Measurements from ENCODE around the gene PLCXD3.

The PLCXD3 gene

GRCh38 chr5:41542183-41542582 is 31.8 kb upstream of the PLCXD3 start:
- Histone ChIP-seq H4K20me1 (ENCODE audit: insufficient read depth) (no peaks in the 10 kb centered on the region), H3K79me2 (ENCODE audit: insufficient read depth, low read depth) (no peaks in the 10 kb centered on the region), H3K4me2 (no peak overlapping the region), H3K4me3 (IDR thresholded peaks at IDR 0.05; ENCODE audit: insufficient read depth, low read depth, low read length) (no peak overlapping the region), H3K4me1 (ENCODE audit: low read depth, poor library complexity, severe bottlenecking) (no peaks in the 10 kb centered on the region), H3K36me3 (ENCODE audit: insufficient read depth) (no peaks in the 10 kb centered on the region), H3K27me3 (ENCODE audit: insufficient read depth, low read depth) (no peaks in the 10 kb centered on the region), H3K27ac (no peak overlapping the region), H2AFZ (ENCODE audit: low read depth) (no peak overlapping the region), H3K9ac (no peak overlapping the region)
- no peak for TF ChIP-seq CTCF (conservative IDR thresholded peaks at IDR 0.05; ENCODE audit: low read depth, low read length)

DNA sequence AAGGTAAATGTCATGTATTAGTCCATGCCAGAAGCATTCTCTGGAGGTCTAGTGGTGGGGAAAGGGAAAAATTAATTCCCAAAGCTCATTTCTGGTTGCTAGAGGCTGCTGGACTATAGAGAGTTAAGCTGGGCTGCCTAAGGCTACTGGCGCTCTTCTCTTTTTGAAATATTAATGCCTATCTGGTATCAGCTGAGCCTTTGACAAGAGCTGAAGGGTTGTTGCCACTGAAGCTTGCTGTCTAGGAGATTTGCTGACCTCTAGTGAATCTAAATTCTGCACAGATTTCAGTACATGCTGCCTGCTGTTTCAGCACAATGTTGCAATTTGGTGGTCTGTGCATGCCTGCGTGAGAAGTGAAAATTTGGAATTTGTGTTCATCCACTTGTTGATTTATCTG is 29.1 kb upstream of the PLCXD3 start:
- no peak for TF ChIP-seq CTCF (conservative IDR thresholded peaks at IDR 0.05; ENCODE audit: low read depth, low read length)

GRCh38 chr5:41537581-41537980 is 27.2 kb upstream of the PLCXD3 start:
- no peak for TF ChIP-seq CTCF (conservative IDR thresholded peaks at IDR 0.05; ENCODE audit: low read depth, low read length)
- no peak overlapping the region for H3K9ac ChIP-seq
- no peaks in the 10 kb centered on the region for H4K20me1 ChIP-seq (ENCODE audit: insufficient read depth)
- H3K27me3 ChIP-seq (ENCODE audit: insufficient read depth, low read depth): no peaks in the 10 kb centered on the region
- H3K4me1 ChIP-seq (ENCODE audit: low read depth, poor library complexity, severe bottlenecking): peaks cover 5% of the 10 kb centered on the region
- H3K36me3 ChIP-seq (ENCODE audit: insufficient read depth): no peaks in the 10 kb centered on the region
- no peaks in the 10 kb centered on the region for H3K79me2 ChIP-seq (ENCODE audit: insufficient read depth, low read depth)
- no peak overlapping the region for H3K4me2 ChIP-seq
- no peak overlapping the region for H3K27ac ChIP-seq
- H3K4me3 ChIP-seq (IDR thresholded peaks at IDR 0.05; ENCODE audit: insufficient read depth, low read depth, low read length): no peak overlapping the region
- no peak overlapping the region for H2AFZ ChIP-seq (ENCODE audit: low read depth)

More for the DNA sequence above, 29.1 kb upstream of the PLCXD3 start:
- Histone ChIP-seq H3K36me3 (ENCODE audit: insufficient read depth) (no peaks in the 10 kb centered on the region), H3K4me1 (ENCODE audit: low read depth, poor library complexity, severe bottlenecking) (no peaks in the 10 kb centered on the region), H3K79me2 (ENCODE audit: insufficient read depth, low read depth) (no peaks in the 10 kb centered on the region), H3K27me3 (ENCODE audit: insufficient read depth, low read depth) (no peaks in the 10 kb centered on the region), H3K9ac (no peak overlapping the region), H3K4me2 (no peak overlapping the region), H3K4me3 (IDR thresholded peaks at IDR 0.05; ENCODE audit: insufficient read depth, low read depth, low read length) (no peak overlapping the region), H2AFZ (ENCODE audit: low read depth) (no peak overlapping the region), H3K27ac (no peak overlapping the region), H4K20me1 (ENCODE audit: insufficient read depth) (no peaks in the 10 kb centered on the region)

- no peaks in the 10 kb centered on the region for H3K27me3 ChIP-seq (ENCODE audit: insufficient read depth, low read depth)
- no peak overlapping the region for H3K4me2 ChIP-seq
- H3K27ac ChIP-seq: no peak overlapping the region
- no peaks in the 10 kb centered on the region for H3K36me3 ChIP-seq (ENCODE audit: insufficient read depth)
- H4K20me1 ChIP-seq (ENCODE audit: insufficient read depth): no peaks in the 10 kb centered on the region
- no peaks in the 10 kb centered on the region for H3K79me2 ChIP-seq (ENCODE audit: insufficient read depth, low read depth)
- H2AFZ ChIP-seq (ENCODE audit: low read depth): no peak overlapping the region
- H3K9ac ChIP-seq: no peak overlapping the region
- no peak overlapping the region for H3K4me3 ChIP-seq (IDR thresholded peaks at IDR 0.05; ENCODE audit: insufficient read depth, low read depth, low read length)
- H3K4me1 ChIP-seq (ENCODE audit: low read depth, poor library complexity, severe bottlenecking): peaks cover 12% of the 10 kb centered on the region
- no peak for TF ChIP-seq CTCF (conservative IDR thresholded peaks at IDR 0.05; ENCODE audit: low read depth, low read length)
Measured at GRCh38 chr5:41532485-41532884, 22.1 kb upstream of the PLCXD3 start.

Data from KMS-11 (cell line).